Chondrocyte (in vitro differentiated cells): ENCODE data around the gene SEMA4D. TPM values are rescaled to one million over a fixed set of nuclear protein-coding genes. Genes with fewer than 3 reads are reported as not detected.
A peak's percentile ranks its signal among the peaks of the same experiment; 100 is the strongest.

Experiments used
- DNase-seq: peaks from one replicate; pipeline ENCODE4 v3.0.0; 2021; ENCODE audit warnings: mixed read lengths, low spot score
- H3K27ac Mint-ChIP-seq: one replicate; pipeline ENCODE4 v1.8.0; 2021; ENCODE audit warnings: mild to moderate bottlenecking, moderate library complexity, mixed read lengths; ENCODE audit not compliant: unreplicated experiment
- H3K27me3 Mint-ChIP-seq: 2 replicates; pipeline ENCODE4 v1.8.0; 2021; ENCODE audit warnings: low read depth, mixed read lengths
- H3K36me3 Mint-ChIP-seq: 2 replicates; pipeline ENCODE4 v1.8.0; 2021; ENCODE audit warnings: low read depth, mixed read lengths
- H3K4me1 Mint-ChIP-seq: 2 replicates; pipeline ENCODE4 v1.8.0; 2021; ENCODE audit warnings: low read depth, mild to moderate bottlenecking, mixed read lengths
- H3K4me3 Mint-ChIP-seq: one replicate; pipeline ENCODE4 v1.8.0; 2021; ENCODE audit warnings: mild to moderate bottlenecking, moderate library complexity, mixed read lengths; ENCODE audit not compliant: unreplicated experiment
- H3K9me3 Mint-ChIP-seq: 2 replicates; pipeline ENCODE4 v1.8.0; 2021; ENCODE audit warnings: low read depth, mixed read lengths
- CTCF ChIP-seq: fragments of 200-600 bp; sonication (generic); IDR thresholded peaks from 2 replicates; pipeline ENCODE4 v1.5.0; 2021; ENCODE audit warnings: antibody characterized with exemption, mild to moderate bottlenecking, moderate library complexity
- total RNA-seq: library from RNA; stranded (reverse); gene quantifications from 3 replicates; pipeline ENCODE4 v1.2.1, GENCODE V29; 2021

SEMA4D gene
- total RNA-seq, 1 donor from 2014 or later, result 3.8 TPM

- TF ChIP-seq CTCF, result no peak
- DNase-seq, result no peak
- Mint-ChIP-seq H3K36me3 (no peaks in the 10 kb centered on the region), H3K4me1 (peaks cover 15% of the 10 kb centered on the region), H3K27ac (no peak overlapping the region), H3K4me3 (no peak overlapping the region), H3K27me3 (no peaks in the 10 kb centered on the region), H3K9me3 (no peaks in the 10 kb centered on the region)
Measured at GRCh38 chr9:89464300-89464901, 33.5 kb downstream of the SEMA4D start.

GRCh38 chr9:89462817-89463683, 34.9 kb downstream of the SEMA4D start:
- Mint-ChIP-seq H3K27me3 (no peaks in the 10 kb centered on the region), H3K27ac (no peak overlapping the region), H3K4me3 (no peak overlapping the region), H3K9me3 (no peaks in the 10 kb centered on the region), H3K4me1 (peaks cover 15% of the 10 kb centered on the region), H3K36me3 (no peaks in the 10 kb centered on the region)
- DNase-seq, result no peak
- TF ChIP-seq CTCF, result no peak

GRCh38 chr9:89462199-89462598, 35.7 kb downstream of the SEMA4D start:
- Mint-ChIP-seq H3K27me3 (no peaks in the 10 kb centered on the region), H3K9me3 (no peaks in the 10 kb centered on the region), H3K36me3 (no peaks in the 10 kb centered on the region), H3K4me3 (no peak overlapping the region), H3K27ac (no peak overlapping the region), H3K4me1 (peaks cover 15% of the 10 kb centered on the region)
- DNase-seq, result no peak
- TF ChIP-seq CTCF, result no peak

- H3K27ac Mint-ChIP-seq, result peak overlapping the region; percentile 7
- peaks cover 15% of the 10 kb centered on the region for H3K4me1 Mint-ChIP-seq
- H3K4me3 Mint-ChIP-seq, result no peak overlapping the region
- TF ChIP-seq CTCF, result no peak
- H3K27me3 Mint-ChIP-seq, result no peaks in the 10 kb centered on the region
- H3K9me3 Mint-ChIP-seq, result no peaks in the 10 kb centered on the region
- no peaks in the 10 kb centered on the region for H3K36me3 Mint-ChIP-seq
- DNase-seq, result no peak
Measured at GRCh38 chr9:89461265-89461664, 36.6 kb downstream of the SEMA4D start.

- Mint-ChIP-seq H3K27ac (no peak overlapping the region), H3K9me3 (no peaks in the 10 kb centered on the region)
Measured at GRCh38 chr9:89460551-89460950, 37.4 kb downstream of the SEMA4D start.

More at GRCh38 chr9:89460551-89460950, 37.4 kb downstream of the SEMA4D start:
- no peaks in the 10 kb centered on the region for H3K27me3 Mint-ChIP-seq
- no peak for DNase-seq
- H3K4me1 Mint-ChIP-seq, result peaks cover 15% of the 10 kb centered on the region
- H3K4me3 Mint-ChIP-seq, result no peak overlapping the region
- TF ChIP-seq CTCF, result no peak
- H3K36me3 Mint-ChIP-seq, result no peaks in the 10 kb centered on the region
